Measurements from ENCODE around the gene CCDC134.

The CCDC134 gene

GRCh38 chr22:41766476-41766875 lies 34.0 kb upstream of the CCDC134 start:
- no peak for TF ChIP-seq ELK4 (IDR thresholded peaks at IDR 0.05; ENCODE audit: borderline replicate concordance, low read depth, low read length)
- TF ChIP-seq REPIN1 (tag by site-specific recombination; IDR thresholded peaks at IDR 0.05; ENCODE audit: low read depth): no peak
- no peak for TF ChIP-seq ZNF16 (tag by site-specific recombination; IDR thresholded peaks at IDR 0.05; ENCODE audit: low read depth)
- Histone ChIP-seq H3K27ac (ENCODE audit: extremely low read depth, low read depth, low read length) (no peak overlapping the region), H3K36me3 (ENCODE audit: control insufficient read depth in 2 of 2, insufficient read depth in 1 of 2, low read length in 2 of 2) (no peaks in the 10 kb centered on the region), H3K9me3 (ENCODE audit: control insufficient read depth, insufficient read depth, low read depth, low read length) (no peaks in the 10 kb centered on the region), H3K4me3 (ENCODE audit: low read depth, low read length) (no peak overlapping the region), H3K4me1 (ENCODE audit: control insufficient read depth, insufficient read depth, low read length) (no peaks in the 10 kb centered on the region)
- CTCF ChIA-PET: interaction anchor here (0.6 to 3.0 kb wide), 6 partner anchors 11 to 69 kb away, joined by 3 to 30 read pairs (median 4); partner anchors contain the start of gene CCDC134
- POLR2A ChIA-PET: no interaction called here

DNA sequence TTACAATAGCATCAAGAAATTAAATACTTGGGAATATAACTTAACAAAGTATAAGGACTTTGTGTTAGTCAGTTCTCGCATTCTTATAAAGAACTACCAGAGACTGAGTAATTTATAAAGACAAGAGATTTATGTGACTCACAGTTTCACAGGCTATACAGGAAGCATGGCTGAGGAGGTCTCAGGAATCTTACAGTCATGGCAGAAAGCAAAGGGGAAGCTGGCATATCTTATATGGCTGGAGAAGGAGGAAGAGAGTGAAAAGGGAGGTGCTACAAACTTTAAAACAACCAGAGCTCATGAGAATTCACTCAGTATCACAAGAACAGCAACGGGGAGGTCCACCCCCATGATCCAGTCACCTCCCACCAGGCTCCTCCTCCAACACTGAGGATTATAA lies 32.0 kb upstream of the CCDC134 start:
- H3K4me3 ChIP-seq (ENCODE audit: low read depth, low read length): no peak overlapping the region
- TF ChIP-seq GLIS2 (tag by site-specific recombination; IDR thresholded peaks at IDR 0.05): 0 out of 2 replicates have a peak, but pooled peaks have one; percentile 15
- no peak for TF ChIP-seq REST (tag by site-specific recombination; IDR thresholded peaks at IDR 0.05)
- no peaks in the 10 kb centered on the region for H3K36me3 ChIP-seq (ENCODE audit: control insufficient read depth in 2 of 2, insufficient read depth in 1 of 2, low read length in 2 of 2)
- H3K9me3 ChIP-seq (ENCODE audit: control insufficient read depth, insufficient read depth, low read depth, low read length): no peaks in the 10 kb centered on the region
- no peaks in the 10 kb centered on the region for H3K4me1 ChIP-seq (ENCODE audit: control insufficient read depth, insufficient read depth, low read length)
- ChIA-PET CTCF (interaction anchor here (0.5 to 3.0 kb wide), 7 partner anchors 14 to 91 kb away, joined by 3 to 30 read pairs (median 4); no protein-coding TSS in a partner anchor), POLR2A (interaction anchor here (0.7 to 1.7 kb wide), 2 partner anchors 22 to 32 kb away, joined by 5 read pairs; partner anchors contain the start of gene CCDC134)
- no peak overlapping the region for H3K27ac ChIP-seq (ENCODE audit: extremely low read depth, low read depth, low read length)

DNA sequence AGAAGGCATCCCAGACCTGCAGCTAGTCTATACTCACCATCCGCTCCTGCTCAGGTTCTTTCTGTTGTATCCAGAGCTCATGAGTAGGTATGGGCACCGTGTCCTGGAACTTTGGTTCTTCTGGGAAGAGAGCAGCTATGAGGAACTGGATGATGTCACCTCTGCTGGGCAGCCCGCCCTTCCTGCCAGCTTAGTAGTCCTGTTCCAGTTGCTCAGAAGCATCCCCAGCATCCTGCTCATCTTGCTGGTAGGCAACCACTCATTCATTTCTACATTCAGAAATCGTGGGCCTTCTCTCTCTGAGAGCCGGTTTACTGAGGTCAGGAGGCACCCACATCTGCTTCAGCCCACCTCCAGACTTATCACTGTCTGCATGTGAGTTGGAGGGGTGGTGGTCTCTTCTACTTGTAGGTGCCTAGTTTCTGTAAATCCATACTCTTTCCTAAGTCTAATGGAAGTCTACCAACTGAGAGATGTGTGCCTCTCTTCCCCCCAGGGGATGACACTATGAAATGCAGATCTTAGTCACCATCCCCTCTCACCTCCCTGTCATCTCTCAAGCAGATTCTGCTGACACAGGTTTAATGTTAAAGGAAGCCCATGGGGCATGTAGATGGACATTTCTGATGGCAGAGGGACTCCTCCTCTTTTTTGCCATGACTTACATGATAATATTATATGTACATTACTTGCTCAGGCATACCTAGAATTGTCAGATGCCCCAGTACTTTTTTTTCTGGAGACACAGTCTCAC lies 29.6 kb upstream of the CCDC134 start:
- CTCF ChIA-PET: interaction anchor here (0.7 kb wide), 1 partner anchor 194 kb away, joined by 3 read pairs; no protein-coding TSS in a partner anchor
- Histone ChIP-seq H3K27ac (ENCODE audit: extremely low read depth, low read depth, low read length) (no peak overlapping the region), H3K4me3 (ENCODE audit: low read depth, low read length) (no peak overlapping the region), H3K9me3 (ENCODE audit: control insufficient read depth, insufficient read depth, low read depth, low read length) (no peaks in the 10 kb centered on the region), H3K36me3 (ENCODE audit: control insufficient read depth in 2 of 2, insufficient read depth in 1 of 2, low read length in 2 of 2) (no peaks in the 10 kb centered on the region), H3K4me1 (ENCODE audit: control insufficient read depth, insufficient read depth, low read length) (no peaks in the 10 kb centered on the region)
- TF ChIP-seq ATF2 (tag by site-specific recombination; IDR thresholded peaks at IDR 0.05; ENCODE audit: low read depth) (0 out of 2 replicates have a peak, but pooled peaks have one; percentile 40), ZNF24 (tag by site-specific recombination; IDR thresholded peaks at IDR 0.05) (no peak)
- POLR2A ChIA-PET: no interaction called here

GRCh38 chr22:41772198-41772597 lies 28.3 kb upstream of the CCDC134 start:
- Histone ChIP-seq H3K27ac (ENCODE audit: extremely low read depth, low read depth, low read length) (no peak overlapping the region), H3K4me3 (ENCODE audit: low read depth, low read length) (no peak overlapping the region), H3K4me1 (ENCODE audit: control insufficient read depth, insufficient read depth, low read length) (no peaks in the 10 kb centered on the region), H3K36me3 (ENCODE audit: control insufficient read depth in 2 of 2, insufficient read depth in 1 of 2, low read length in 2 of 2) (no peaks in the 10 kb centered on the region), H3K9me3 (ENCODE audit: control insufficient read depth, insufficient read depth, low read depth, low read length) (no peaks in the 10 kb centered on the region)
- POLR2A ChIA-PET: interaction anchor here (0.8 to 1.6 kb wide), 3 partner anchors 9 to 75 kb away, joined by 3 to 10 read pairs (median 7); partner anchors contain the start of gene CCDC134
- CTCF ChIA-PET: interaction anchor here (0.9 to 2.0 kb wide), 4 partner anchors 9 to 80 kb away, joined by 3 to 17 read pairs (median 5); partner anchors contain the start of gene CCDC134
- TF ChIP-seq REST (tag by site-specific recombination; IDR thresholded peaks at IDR 0.05) (no peak), ZSCAN16 (tag by site-specific recombination; IDR thresholded peaks at IDR 0.05) (no peak), ZNF610 (tag by site-specific recombination; IDR thresholded peaks at IDR 0.05; ENCODE audit: borderline replicate concordance) (no peak), ZNF654 (tag by site-specific recombination; IDR thresholded peaks at IDR 0.05; ENCODE audit: low read depth) (no peak), ZNF585B (tag by site-specific recombination; IDR thresholded peaks at IDR 0.05) (no peak), ZNF221 (tag by site-specific recombination; IDR thresholded peaks at IDR 0.05; ENCODE audit: borderline replicate concordance) (no peak), BCL6B (tag by site-specific recombination; IDR thresholded peaks at IDR 0.05) (no peak)

Data from HEK293 (cell line).